ENCODE data around the gene COPS7B. TPM values are rescaled to one million over a fixed set of nuclear protein-coding genes. Genes with fewer than 3 reads are reported as not detected.

COPS7B gene
- total RNA-seq, 4 donors from 2014 or later, result 13.7 to 35.2 (median 24.4) TPM

DNA sequence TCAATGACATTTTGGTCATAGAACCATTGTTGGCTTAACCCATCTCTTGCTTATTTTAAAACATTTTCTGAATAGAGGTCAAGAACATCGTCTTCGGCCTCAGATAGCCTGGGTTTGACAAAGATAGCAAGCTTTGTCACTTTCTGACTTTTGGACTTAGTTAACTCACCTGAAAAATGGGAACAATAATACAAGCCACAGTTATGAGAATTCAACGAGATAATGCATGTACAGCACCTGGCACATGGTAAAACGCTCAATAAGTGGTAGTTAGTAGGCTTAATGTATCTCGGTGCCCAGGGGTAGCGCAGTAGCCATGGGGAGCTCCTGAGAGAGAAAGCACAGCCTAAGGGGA is 446 bp upstream of the COPS7B start:
- DNase-seq (ENCODE audit: low spot score in 2 of 2), result no peak
- TF ChIP-seq, protein P1, sequence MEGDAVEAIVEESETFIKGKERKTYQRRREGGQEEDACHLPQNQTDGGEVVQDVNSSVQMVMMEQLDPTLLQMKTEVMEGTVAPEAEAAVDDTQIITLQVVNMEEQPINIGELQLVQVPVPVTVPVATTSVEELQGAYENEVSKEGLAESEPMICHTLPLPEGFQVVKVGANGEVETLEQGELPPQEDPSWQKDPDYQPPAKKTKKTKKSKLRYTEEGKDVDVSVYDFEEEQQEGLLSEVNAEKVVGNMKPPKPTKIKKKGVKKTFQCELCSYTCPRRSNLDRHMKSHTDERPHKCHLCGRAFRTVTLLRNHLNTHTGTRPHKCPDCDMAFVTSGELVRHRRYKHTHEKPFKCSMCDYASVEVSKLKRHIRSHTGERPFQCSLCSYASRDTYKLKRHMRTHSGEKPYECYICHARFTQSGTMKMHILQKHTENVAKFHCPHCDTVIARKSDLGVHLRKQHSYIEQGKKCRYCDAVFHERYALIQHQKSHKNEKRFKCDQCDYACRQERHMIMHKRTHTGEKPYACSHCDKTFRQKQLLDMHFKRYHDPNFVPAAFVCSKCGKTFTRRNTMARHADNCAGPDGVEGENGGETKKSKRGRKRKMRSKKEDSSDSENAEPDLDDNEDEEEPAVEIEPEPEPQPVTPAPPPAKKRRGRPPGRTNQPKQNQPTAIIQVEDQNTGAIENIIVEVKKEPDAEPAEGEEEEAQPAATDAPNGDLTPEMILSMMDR (IDR thresholded peaks at IDR 0.05), result no peak
- TF ChIP-seq POLR2A (IDR thresholded peaks at IDR 0.05), result no peak
- intact Hi-C loops (cut with DNase I; ENCODE audit: low total_unique reads), result no loop called here
- H3K4me3 ChIP-seq (ENCODE audit: low read depth, poor library complexity, severe bottlenecking), result peak overlapping the region; percentile 85
- WGBS, 2 donors, result 35 to 39% methylated on average over 6 of the region's 6 CpGs

DNA sequence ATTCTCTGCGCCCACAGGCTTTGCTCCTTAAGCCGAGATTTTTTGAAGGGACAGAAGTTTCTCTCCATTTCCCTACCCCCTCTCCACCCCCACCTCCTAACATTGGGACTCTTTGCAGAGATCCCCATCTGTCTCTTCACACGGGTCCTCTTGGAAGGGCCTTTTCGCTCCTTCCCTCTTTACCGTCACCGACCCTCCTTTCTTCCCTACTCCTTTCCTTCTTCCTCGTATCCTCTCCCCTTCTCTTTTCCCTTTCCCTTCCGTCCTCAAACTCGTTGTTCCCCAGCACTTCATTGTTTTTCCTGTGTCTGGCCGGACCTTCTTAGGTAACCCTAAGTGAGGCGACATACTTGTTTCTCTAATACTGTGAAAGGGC is 660 bp downstream of the COPS7B start:
- intact Hi-C loops (cut with DNase I; ENCODE audit: low total_unique reads), result no loop called here
- H3K4me3 ChIP-seq (ENCODE audit: low read depth, poor library complexity, severe bottlenecking), result peak overlapping the region; percentile 85
- TF ChIP-seq, protein P1 (IDR thresholded peaks at IDR 0.05), result no peak
- no peak for TF ChIP-seq POLR2A (IDR thresholded peaks at IDR 0.05)
- 12 to 13% methylated on average over 11 of the region's 11 CpGs for WGBS, 2 donors
- no peak for DNase-seq (ENCODE audit: low spot score in 2 of 2)

DNA sequence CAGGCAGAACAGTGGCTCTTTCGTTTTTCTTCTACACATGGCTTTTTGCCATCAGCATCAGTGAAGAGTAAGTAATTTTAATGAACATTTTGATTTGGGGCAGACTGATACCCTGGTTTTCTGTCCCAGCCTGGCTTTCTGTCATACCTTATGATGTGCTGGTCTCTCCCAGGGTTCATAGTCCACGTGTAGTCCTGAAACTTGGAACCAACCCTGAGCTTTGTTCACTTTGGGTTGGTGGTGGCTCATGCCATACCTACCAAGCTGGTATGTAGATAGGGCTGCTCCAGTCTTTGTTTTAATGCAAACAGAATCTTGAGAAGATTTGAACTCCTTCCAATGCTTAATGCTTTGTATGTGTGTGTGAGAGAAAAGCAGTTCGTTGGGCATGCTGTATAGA is 4.9 kb downstream of the COPS7B start:
- WGBS, 2 donors, result 73 to 81% methylated on average over 3 of the region's 3 CpGs
- intact Hi-C loops (cut with DNase I; ENCODE audit: low total_unique reads), result no loop called here
- TF ChIP-seq, protein P1 (IDR thresholded peaks at IDR 0.05), result no peak
- no peak for TF ChIP-seq POLR2A (IDR thresholded peaks at IDR 0.05)
- DNase-seq (ENCODE audit: low spot score in 2 of 2), result no peak
- no peak overlapping the region for H3K4me3 ChIP-seq (ENCODE audit: low read depth, poor library complexity, severe bottlenecking)

DNA sequence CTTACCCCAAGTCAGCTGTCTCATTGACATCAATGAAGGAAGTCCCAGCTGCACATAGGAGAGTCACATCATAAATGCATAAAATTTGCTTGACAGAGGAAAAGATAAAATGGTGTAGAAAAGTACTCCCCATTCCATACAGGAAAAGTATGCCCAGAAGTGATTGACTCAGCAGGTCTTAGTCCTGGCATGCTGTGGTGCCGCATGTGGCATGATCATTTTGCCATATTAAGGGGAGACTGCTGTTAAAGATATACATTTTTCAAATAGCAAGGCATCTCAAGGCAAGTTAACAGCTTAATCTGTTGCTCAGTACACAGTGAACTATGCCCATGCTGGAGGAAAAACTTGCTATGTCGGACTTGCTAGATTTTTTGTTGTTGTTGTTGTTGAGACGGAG is 8.1 kb downstream of the COPS7B start:
- no peak for DNase-seq (ENCODE audit: low spot score in 2 of 2)
- 62 to 75% methylated on average over 3 of the region's 3 CpGs for WGBS, 2 donors
- H3K4me3 ChIP-seq (ENCODE audit: low read depth, poor library complexity, severe bottlenecking), result no peak overlapping the region
- intact Hi-C loops (cut with DNase I; ENCODE audit: low total_unique reads), result no loop called here
- no peak for TF ChIP-seq POLR2A (IDR thresholded peaks at IDR 0.05)
- TF ChIP-seq, protein P1 (IDR thresholded peaks at IDR 0.05), result no peak

DNA sequence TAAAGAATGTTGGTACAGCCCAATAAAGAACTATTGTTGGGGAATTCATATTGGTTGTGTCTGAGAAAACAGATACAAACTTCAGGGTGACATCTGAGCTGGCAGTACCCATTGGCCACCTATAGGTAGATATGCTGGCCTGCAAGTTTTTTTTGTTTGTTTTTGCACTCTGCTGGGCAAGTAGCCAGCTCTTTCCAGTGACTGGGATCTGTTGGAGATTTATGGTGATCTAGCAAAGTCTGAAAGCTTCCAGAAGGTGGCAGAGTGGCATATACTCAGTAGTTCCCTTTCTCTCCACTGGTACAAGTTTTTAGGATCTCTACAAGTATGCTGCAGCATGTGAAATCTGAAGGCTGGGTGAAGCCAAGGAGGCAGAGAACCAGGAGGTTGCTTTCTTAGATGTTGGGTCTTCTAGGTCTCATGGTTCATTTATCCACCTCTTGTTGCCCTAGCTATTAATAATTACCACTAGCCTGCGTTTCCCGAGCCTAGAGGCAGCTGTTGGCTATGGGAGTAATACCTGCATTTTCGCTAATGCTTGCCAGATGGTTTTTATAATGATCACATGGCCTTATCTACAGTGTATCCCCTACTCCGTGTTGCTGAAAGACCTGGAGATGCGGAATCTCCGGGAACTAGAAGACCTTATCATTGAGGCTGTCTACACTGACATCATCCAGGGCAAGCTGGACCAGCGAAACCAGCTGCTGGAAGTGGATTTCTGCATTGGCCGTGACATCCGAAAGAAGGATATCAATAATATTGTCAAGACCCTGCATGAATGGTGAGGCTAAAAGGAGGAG is 9.5 kb downstream of the COPS7B start:
- TF ChIP-seq, protein P1 (IDR thresholded peaks at IDR 0.05), result no peak
- intact Hi-C loops (cut with DNase I; ENCODE audit: low total_unique reads), result no loop called here
- no peak for DNase-seq (ENCODE audit: low spot score in 2 of 2)
- WGBS, 2 donors, result 91 to 92% methylated on average over 9 of the region's 9 CpGs
- no peak overlapping the region for H3K4me3 ChIP-seq (ENCODE audit: low read depth, poor library complexity, severe bottlenecking)

Data from lower leg skin (tissue), 4 donors.